SK-N-SH treated with all-trans-retinoic acid at 6 μM for 48 hours (cell line): ENCODE measurements around the gene SURF1.
"Not testable (repeated sequence)": the region's sequence is repeated elsewhere in the genome, so short reads cannot be mapped to it uniquely, and the experiment has no call there.

Experiments used
- GLIS3 ChIP-seq: fragments of 250-450 bp; sonication (Bioruptor Pico); IDR thresholded peaks from 2 replicates; pipeline ENCODE4 v1.5.0; 2020; ENCODE audit warnings: mild to moderate bottlenecking, moderate library complexity
- ISL1 ChIP-seq: fragments of 250-450 bp; sonication (Bioruptor Pico); IDR thresholded peaks from 2 replicates; pipeline ENCODE4 v2.1.2; 2022; ENCODE audit warnings: mild to moderate bottlenecking, moderate library complexity
- PPARA ChIP-seq: fragments of 250-450 bp; sonication (Bioruptor Pico); IDR thresholded peaks from 2 replicates; pipeline ENCODE4 v1.5.0; 2020; ENCODE audit warnings: mild to moderate bottlenecking, borderline replicate concordance
- ZFP30 ChIP-seq: fragments of 450-650 bp; formaldehyde crosslinking; IDR thresholded peaks from 2 replicates; pipeline ENCODE4 v1.5.0; 2022; ENCODE audit warnings: mild to moderate bottlenecking, moderate library complexity
- TF ChIP-seq, protein P1 (sequence below): fragments of 250-450 bp; sonication (Bioruptor Pico); IDR thresholded peaks from 2 replicates; pipeline ENCODE4 v1.5.0; 2020; ENCODE audit warnings: mild to moderate bottlenecking, moderate library complexity

GRCh38 chr9:133329306-133330156, 26.8 kb downstream of the SURF1 start:
- TF ChIP-seq PPARA; ZFP30 (CRISPR knock-in tag); ISL1 (CRISPR knock-in tag); GLIS3 (CRISPR knock-in tag): not testable (repeated sequence)
- TF ChIP-seq, protein P1, sequence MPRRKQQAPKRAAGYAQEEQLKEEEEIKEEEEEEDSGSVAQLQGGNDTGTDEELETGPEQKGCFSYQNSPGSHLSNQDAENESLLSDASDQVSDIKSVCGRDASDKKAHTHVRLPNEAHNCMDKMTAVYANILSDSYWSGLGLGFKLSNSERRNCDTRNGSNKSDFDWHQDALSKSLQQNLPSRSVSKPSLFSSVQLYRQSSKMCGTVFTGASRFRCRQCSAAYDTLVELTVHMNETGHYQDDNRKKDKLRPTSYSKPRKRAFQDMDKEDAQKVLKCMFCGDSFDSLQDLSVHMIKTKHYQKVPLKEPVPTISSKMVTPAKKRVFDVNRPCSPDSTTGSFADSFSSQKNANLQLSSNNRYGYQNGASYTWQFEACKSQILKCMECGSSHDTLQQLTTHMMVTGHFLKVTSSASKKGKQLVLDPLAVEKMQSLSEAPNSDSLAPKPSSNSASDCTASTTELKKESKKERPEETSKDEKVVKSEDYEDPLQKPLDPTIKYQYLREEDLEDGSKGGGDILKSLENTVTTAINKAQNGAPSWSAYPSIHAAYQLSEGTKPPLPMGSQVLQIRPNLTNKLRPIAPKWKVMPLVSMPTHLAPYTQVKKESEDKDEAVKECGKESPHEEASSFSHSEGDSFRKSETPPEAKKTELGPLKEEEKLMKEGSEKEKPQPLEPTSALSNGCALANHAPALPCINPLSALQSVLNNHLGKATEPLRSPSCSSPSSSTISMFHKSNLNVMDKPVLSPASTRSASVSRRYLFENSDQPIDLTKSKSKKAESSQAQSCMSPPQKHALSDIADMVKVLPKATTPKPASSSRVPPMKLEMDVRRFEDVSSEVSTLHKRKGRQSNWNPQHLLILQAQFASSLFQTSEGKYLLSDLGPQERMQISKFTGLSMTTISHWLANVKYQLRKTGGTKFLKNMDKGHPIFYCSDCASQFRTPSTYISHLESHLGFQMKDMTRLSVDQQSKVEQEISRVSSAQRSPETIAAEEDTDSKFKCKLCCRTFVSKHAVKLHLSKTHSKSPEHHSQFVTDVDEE (CRISPR knock-in tag): not testable (repeated sequence)
